ENCODE measurements around the gene PRR19.

Gene PRR19

GRCh38 chr19:42326969-42327368 lies 25.0 kb downstream of the PRR19 start:
- no peak for TF ChIP-seq ZFP30 (CRISPR knock-in tag; IDR thresholded peaks at IDR 0.05)
- TF ChIP-seq POU6F1 (CRISPR knock-in tag; IDR thresholded peaks at IDR 0.05; ENCODE audit: borderline replicate concordance, low read depth) = no peak
- no peak for TF ChIP-seq OSR1 (CRISPR knock-in tag; IDR thresholded peaks at IDR 0.05)
- TF ChIP-seq SNAI2 (CRISPR knock-in tag; IDR thresholded peaks at IDR 0.05) = no peak
- no peak for TF ChIP-seq RARB (CRISPR knock-in tag; IDR thresholded peaks at IDR 0.05)
- TF ChIP-seq PATZ1 (CRISPR knock-in tag; IDR thresholded peaks at IDR 0.05; ENCODE audit: borderline replicate concordance) = no peak
- TF ChIP-seq ZC3H10 (CRISPR knock-in tag; IDR thresholded peaks at IDR 0.05) = no peak
- no peak for TF ChIP-seq TCF4 (CRISPR knock-in tag; IDR thresholded peaks at IDR 0.05; ENCODE audit: borderline replicate concordance)
- no peak for TF ChIP-seq ZNF565 (CRISPR knock-in tag; conservative IDR thresholded peaks at IDR 0.05; ENCODE audit: low read depth)
- TF ChIP-seq GLIS3 (CRISPR knock-in tag; IDR thresholded peaks at IDR 0.05) = no peak
- TF ChIP-seq ZFP3 (CRISPR knock-in tag; IDR thresholded peaks at IDR 0.05) = no peak
- no peak for TF ChIP-seq ZNF8 (CRISPR knock-in tag; IDR thresholded peaks at IDR 0.05)
- no peak for TF ChIP-seq TOX (CRISPR knock-in tag; IDR thresholded peaks at IDR 0.05; ENCODE audit: borderline replicate concordance)
- no peak for ATAC-seq

- TF ChIP-seq PPARA (CRISPR knock-in tag; IDR thresholded peaks at IDR 0.05; ENCODE audit: borderline replicate concordance) = no peak
- peak; percentile 98 for TF ChIP-seq ZFP3 (CRISPR knock-in tag; IDR thresholded peaks at IDR 0.05)
- ATAC-seq = no peak
Measured at GRCh38 chr19:42327381-42327780, 25.4 kb downstream of the PRR19 start.

GRCh38 chr19:42328106-42328505 lies 26.2 kb downstream of the PRR19 start:
- ATAC-seq = no peak
- TF ChIP-seq GLIS3 (CRISPR knock-in tag; IDR thresholded peaks at IDR 0.05) = no peak
- TF ChIP-seq ZNF8 (CRISPR knock-in tag; IDR thresholded peaks at IDR 0.05) = no peak

- no peak for ATAC-seq
- no peak for TF ChIP-seq ZFP30 (CRISPR knock-in tag; IDR thresholded peaks at IDR 0.05)
- no peak for TF ChIP-seq ZNF565 (CRISPR knock-in tag; conservative IDR thresholded peaks at IDR 0.05; ENCODE audit: low read depth)
- peak; percentile 95 for TF ChIP-seq ZFP3 (CRISPR knock-in tag; IDR thresholded peaks at IDR 0.05)
Measured at GRCh38 chr19:42328854-42329253, 26.9 kb downstream of the PRR19 start.

GRCh38 chr19:42330241-42330711 lies 28.3 kb downstream of the PRR19 start:
- ATAC-seq = no peak
- no peak for TF ChIP-seq ZNF565 (CRISPR knock-in tag; conservative IDR thresholded peaks at IDR 0.05; ENCODE audit: low read depth)
- TF ChIP-seq BACH2 (CRISPR knock-in tag; IDR thresholded peaks at IDR 0.05; ENCODE audit: borderline replicate concordance) = no peak
- TF ChIP-seq ZNF8 (CRISPR knock-in tag; IDR thresholded peaks at IDR 0.05) = no peak
- no peak for TF ChIP-seq ZC3H10 (CRISPR knock-in tag; IDR thresholded peaks at IDR 0.05)
- no peak for TF ChIP-seq CSDC2 (CRISPR knock-in tag; IDR thresholded peaks at IDR 0.05)
- no peak for TF ChIP-seq ISL1 (CRISPR knock-in tag; IDR thresholded peaks at IDR 0.05)
- TF ChIP-seq CREB5 (CRISPR knock-in tag; IDR thresholded peaks at IDR 0.05; ENCODE audit: low read depth) = no peak
- no peak for TF ChIP-seq ZFP30 (CRISPR knock-in tag; IDR thresholded peaks at IDR 0.05)
- TF ChIP-seq ESRRG (CRISPR knock-in tag; IDR thresholded peaks at IDR 0.05) = no peak
- no peak for TF ChIP-seq TOX (CRISPR knock-in tag; IDR thresholded peaks at IDR 0.05; ENCODE audit: borderline replicate concordance)
- TF ChIP-seq ARNTL (CRISPR knock-in tag; IDR thresholded peaks at IDR 0.05; ENCODE audit: borderline replicate concordance, low read depth) = no peak
- TF ChIP-seq TSHZ2 (CRISPR knock-in tag; IDR thresholded peaks at IDR 0.05) = no peak
- TF ChIP-seq POU6F1 (CRISPR knock-in tag; IDR thresholded peaks at IDR 0.05; ENCODE audit: borderline replicate concordance, low read depth) = no peak
- no peak for TF ChIP-seq ZFP3 (CRISPR knock-in tag; IDR thresholded peaks at IDR 0.05)
- no peak for TF ChIP-seq CSRNP3 (CRISPR knock-in tag; IDR thresholded peaks at IDR 0.05)
- TF ChIP-seq SNAI2 (CRISPR knock-in tag; IDR thresholded peaks at IDR 0.05) = no peak
- no peak for TF ChIP-seq ZNF70 (CRISPR knock-in tag; IDR thresholded peaks at IDR 0.05)
- no peak for TF ChIP-seq TCF4 (CRISPR knock-in tag; IDR thresholded peaks at IDR 0.05; ENCODE audit: borderline replicate concordance)

All from SK-N-SH treated with all-trans-retinoic acid at 6 μM for 48 hours (cell line).